T-helper 2 cell treated with Interferon-gamma antibody and Interleukin-4, amounts not matched to agents 100 ng/mL and 5 ng/mL, for 36 hours (primary cell): ENCODE measurements around the gene ACTG1. TPM values are rescaled to one million over a fixed set of nuclear protein-coding genes. Genes with fewer than 3 reads are reported as not detected.

Experiments used
- intact Hi-C: fragments of 100-400 bp; cut with micrococcal nuclease; formaldehyde crosslinking; loops from one replicate; pipeline ENCODE4 v1.15.1; 2023
- total RNA-seq: library from RNA; stranded (reverse); gene quantifications from 2 replicates; pipeline ENCODE4 v1.2.3, GENCODE V29; 2022

The ACTG1 gene
- total RNA-seq, 1 donor from 2014 or later, result 5,595 TPM

DNA sequence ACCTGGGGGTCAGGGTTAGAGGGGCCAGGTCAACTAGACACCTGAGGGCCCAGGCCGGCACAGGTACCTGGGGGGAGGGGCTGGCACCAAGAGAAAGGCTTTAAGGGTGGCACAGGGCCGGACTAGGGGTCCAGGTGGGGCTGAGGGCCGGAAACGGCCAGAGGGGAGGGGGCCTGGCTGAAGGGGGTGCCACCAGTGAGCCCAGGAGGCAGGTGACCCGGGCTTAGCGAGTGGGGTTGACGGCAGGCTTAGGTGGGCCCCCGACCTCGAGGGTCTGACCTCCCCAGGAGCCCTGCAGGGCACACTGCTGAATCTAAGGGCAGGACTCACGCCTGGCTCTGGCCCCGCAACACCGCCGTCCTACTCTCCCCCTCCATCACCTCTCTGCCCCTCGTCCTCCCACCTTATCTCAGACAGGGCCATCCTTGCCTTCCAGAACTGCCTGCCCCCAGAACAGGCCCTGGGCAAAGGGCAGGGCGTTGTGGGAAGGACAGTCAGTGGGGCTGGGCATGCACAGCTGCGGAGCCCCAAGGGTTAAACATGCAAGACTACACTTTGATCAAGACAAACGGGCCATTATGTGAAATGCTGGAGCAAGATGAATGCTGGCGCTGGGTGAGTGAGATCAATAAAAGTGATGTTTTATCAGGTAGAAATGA, 44.4 kb downstream of the ACTG1 start:
- intact Hi-C loops, result no loop called here

DNA sequence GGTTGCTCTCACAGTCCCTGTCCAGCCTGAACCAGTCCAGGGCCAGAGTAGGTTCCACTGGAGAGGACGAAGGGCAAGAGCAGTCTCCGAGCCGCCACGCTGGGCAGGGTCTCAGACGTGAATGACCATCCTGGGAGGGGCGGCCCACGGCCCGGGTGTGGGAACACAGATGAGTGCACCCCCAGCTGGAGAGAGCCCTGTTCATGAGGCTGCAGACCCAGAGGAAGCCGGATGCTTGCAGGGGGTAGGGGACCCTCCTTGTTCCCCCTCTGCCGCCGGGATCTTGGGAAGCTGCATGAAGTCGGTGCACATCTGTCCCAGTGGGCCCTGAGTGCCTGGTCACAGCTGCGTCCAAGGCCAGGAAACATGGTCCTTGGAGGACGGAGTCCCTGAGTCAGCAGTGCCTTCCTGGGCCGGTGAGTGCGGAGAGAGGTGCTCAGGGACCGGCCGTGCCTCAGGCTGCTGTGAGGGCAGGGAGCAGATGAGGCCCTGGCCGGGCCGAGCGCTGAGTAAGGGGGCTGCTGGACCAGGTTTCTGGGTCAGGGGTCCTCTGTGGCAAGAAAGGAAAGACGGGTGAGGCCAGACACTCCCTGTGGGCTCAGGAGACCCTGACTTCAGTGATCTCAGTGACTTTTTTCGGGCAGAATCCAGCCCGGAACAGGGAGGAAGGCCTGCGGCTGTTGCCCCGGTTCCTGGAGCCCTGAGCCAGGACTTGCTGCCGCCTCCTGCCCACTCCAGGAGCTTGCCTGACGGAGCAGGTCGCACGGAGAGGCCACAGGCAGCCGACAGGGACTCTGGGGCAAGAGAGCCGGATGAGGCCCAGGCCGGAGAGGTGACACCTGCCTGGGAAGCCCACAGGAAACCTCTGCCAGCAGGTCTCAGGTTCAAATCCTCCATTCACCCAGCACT, 45.8 kb downstream of the ACTG1 start:
- intact Hi-C loops, result no loop called here

- intact Hi-C loops, result no loop called here
Measured at GRCh38 chr17:81465910-81466309, 46.7 kb downstream of the ACTG1 start.

GRCh38 chr17:81464586-81464985, 48.0 kb downstream of the ACTG1 start:
- intact Hi-C loops, result no loop called here

GRCh38 chr17:81463506-81463905, 49.1 kb downstream of the ACTG1 start:
- intact Hi-C loops, result no loop called here

GRCh38 chr17:81462506-81463125, 50.0 kb downstream of the ACTG1 start:
- intact Hi-C loops, result no loop called here

GRCh38 chr17:81461607-81462500, 50.7 kb downstream of the ACTG1 start:
- intact Hi-C loops, result no loop called here

DNA sequence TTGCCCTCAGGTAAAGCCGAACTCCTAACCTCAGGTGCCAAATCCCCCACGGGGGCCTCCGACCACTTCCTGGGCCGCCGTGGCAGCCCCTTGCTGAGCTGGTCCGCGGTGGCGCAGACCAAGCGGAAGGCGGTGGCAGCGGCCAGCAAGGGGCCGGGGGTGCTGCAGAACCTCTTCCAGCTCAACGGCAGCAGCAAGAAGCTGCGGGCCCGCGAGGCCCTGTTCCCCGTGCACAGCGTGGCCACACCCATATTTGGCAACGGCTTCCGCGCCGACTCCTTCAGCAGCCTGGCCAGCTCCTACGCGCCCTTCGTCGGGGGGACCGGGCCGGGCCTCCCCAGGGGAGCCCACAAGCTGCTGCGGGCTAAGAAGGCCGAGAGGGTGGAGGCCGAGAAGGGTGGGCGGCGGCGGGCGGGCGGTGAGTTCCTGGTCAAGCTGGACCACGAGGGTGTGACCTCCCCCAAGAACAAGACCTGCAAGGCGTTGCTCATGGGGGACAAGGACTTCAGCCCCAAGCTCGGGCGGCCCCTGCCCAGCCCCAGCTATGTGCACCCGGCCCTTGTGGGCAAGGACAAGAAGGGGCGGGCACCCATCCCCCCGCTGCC, 51.6 kb downstream of the ACTG1 start:
- intact Hi-C loops, result no loop called here

Other genes starting within 250 kb of the ACTG1 start
- 127 and 132 TPM in 2 replicates for gene SLC38A10, start 217.5 kb downstream of the ACTG1 start, total RNA-seq
- 0.20 and 0.27 TPM in 2 replicates for gene BAHCC1, start 117.3 kb downstream of the ACTG1 start, total RNA-seq
- 0.93 and 1.3 TPM in 2 replicates for gene FSCN2, start 15.6 kb upstream of the ACTG1 start, total RNA-seq
- gene FAAP100, start 39.6 kb upstream of the ACTG1 start, total RNA-seq, result 40.6 and 42.1 TPM in 2 replicates
- 101 and 106 TPM in 2 replicates for gene NPLOC4, start 124.3 kb upstream of the ACTG1 start, total RNA-seq
- gene TSPAN10, start 124.4 kb upstream of the ACTG1 start, total RNA-seq, result 0.39 and 0.61 TPM in 2 replicates
- gene PDE6G, start 143.7 kb upstream of the ACTG1 start, total RNA-seq, result 23.4 and 27.9 TPM in 2 replicates
- gene OXLD1, start 153.8 kb upstream of the ACTG1 start, total RNA-seq, result 40.7 and 42.5 TPM in 2 replicates
- gene CCDC137, start 153.9 kb upstream of the ACTG1 start, total RNA-seq, result 39.2 and 43.7 TPM in 2 replicates
- gene ARL16, start 171.0 kb upstream of the ACTG1 start, total RNA-seq, result 28.9 and 31.6 TPM in 2 replicates
- 117 and 118 TPM in 2 replicates for gene HGS, start 171.2 kb upstream of the ACTG1 start, total RNA-seq
- 98.1 and 102 TPM in 2 replicates for gene MRPL12, start 190.6 kb upstream of the ACTG1 start, total RNA-seq
- gene SLC25A10, start 199.5 kb upstream of the ACTG1 start, total RNA-seq, result 33.5 and 36.6 TPM in 2 replicates